ENCODE measurements around the gene CCNL2.

CCNL2 gene

GRCh38 chr1:1439546-1440261 lies 40.6 kb upstream of the CCNL2 start:
- Histone ChIP-seq H3K4me3 (ENCODE audit: low read depth, low read length) (no peak overlapping the region), H3K27me3 (replicated peaks) (no peaks in the 10 kb centered on the region), H3K36me3 (replicated peaks) (no peaks in the 10 kb centered on the region), H3K27ac (no peak overlapping the region)
- no peak for DNase-seq
- in situ Hi-C loops (cut with HindIII; ENCODE audit: low pct_ligation_motif_present, low sequenced_read_pairs), result no loop called here
- no peak for TF ChIP-seq CTCF (IDR thresholded peaks at IDR 0.05; ENCODE audit: low read depth, low read length, missing control alignments)

GRCh38 chr1:1438531-1439381 lies 39.6 kb upstream of the CCNL2 start:
- Histone ChIP-seq H3K27me3 (replicated peaks) (no peaks in the 10 kb centered on the region), H3K4me3 (ENCODE audit: low read depth, low read length) (no peak overlapping the region), H3K36me3 (replicated peaks) (no peaks in the 10 kb centered on the region), H3K27ac (no peak overlapping the region)
- in situ Hi-C loops (cut with HindIII; ENCODE audit: low pct_ligation_motif_present, low sequenced_read_pairs), result no loop called here
- no peak for TF ChIP-seq CTCF (IDR thresholded peaks at IDR 0.05; ENCODE audit: low read depth, low read length, missing control alignments)
- DNase-seq, result no peak

- in situ Hi-C loops (cut with HindIII; ENCODE audit: low pct_ligation_motif_present, low sequenced_read_pairs), result no loop called here
- no peak for TF ChIP-seq CTCF (IDR thresholded peaks at IDR 0.05; ENCODE audit: low read depth, low read length, missing control alignments)
- H3K4me3 ChIP-seq (ENCODE audit: low read depth, low read length), result no peak overlapping the region
- DNase-seq, result no peak
- H3K27ac ChIP-seq, result no peak overlapping the region
- no peaks in the 10 kb centered on the region for H3K27me3 ChIP-seq (replicated peaks)
- H3K36me3 ChIP-seq (replicated peaks), result no peaks in the 10 kb centered on the region
Measured at GRCh38 chr1:1437904-1438376, 38.8 kb upstream of the CCNL2 start.

- no peaks in the 10 kb centered on the region for H3K27me3 ChIP-seq (replicated peaks)
- H3K36me3 ChIP-seq (replicated peaks), result no peaks in the 10 kb centered on the region
- DNase-seq, result no peak
- in situ Hi-C loops (cut with HindIII; ENCODE audit: low pct_ligation_motif_present, low sequenced_read_pairs), result no loop called here
- no peak overlapping the region for H3K4me3 ChIP-seq (ENCODE audit: low read depth, low read length)
- TF ChIP-seq CTCF (IDR thresholded peaks at IDR 0.05; ENCODE audit: low read depth, low read length, missing control alignments), result no peak
- H3K27ac ChIP-seq, result no peak overlapping the region
Measured at GRCh38 chr1:1437033-1437903, 38.1 kb upstream of the CCNL2 start.

GRCh38 chr1:1436630-1437032 lies 37.5 kb upstream of the CCNL2 start:
- TF ChIP-seq CTCF (IDR thresholded peaks at IDR 0.05; ENCODE audit: low read depth, low read length, missing control alignments), result no peak
- Histone ChIP-seq H3K36me3 (replicated peaks) (no peaks in the 10 kb centered on the region), H3K27me3 (replicated peaks) (no peaks in the 10 kb centered on the region), H3K4me3 (ENCODE audit: low read depth, low read length) (no peak overlapping the region), H3K27ac (no peak overlapping the region)
- in situ Hi-C loops (cut with HindIII; ENCODE audit: low pct_ligation_motif_present, low sequenced_read_pairs), result no loop called here
- DNase-seq, result no peak

All from brain microvascular endothelial cell (primary cell).